SK-N-SH (cell line): ENCODE data around the gene PDCD11. TPM values are rescaled to one million over a fixed set of nuclear protein-coding genes. Genes with fewer than 3 reads are reported as not detected.

ENCODE experiments used
- CTCF ChIA-PET: fragments of 300-600, 350-600 bp; formaldehyde crosslinking; extraction: SDS; loops from one replicate; lab custom pipeline; 2021; lab: Yijun Ruan, JAX
- POLR2A ChIA-PET: fragments of 350-600 bp; sonication (Branson Sonifier 250); formaldehyde crosslinking; extraction: SDS; loops from one replicate; lab custom pipeline; 2020; ENCODE audit warnings: antibody characterized with exemption, inconsistent platforms; lab: Yijun Ruan, JAX
- DNase-seq: peaks from one replicate; pipeline ENCODE4 v3.0.0; 2012
- H2AFZ ChIP-seq: fragments of 200-600 bp; sonication (generic); 2 replicates; pipeline ENCODE4 v1.8.1; 2016; ENCODE audit warnings: antibody characterized with exemption, mild to moderate bottlenecking, low read depth
- H3F3A ChIP-seq: fragments of 200-600 bp; sonication (generic); replicated peaks from 2 replicates; pipeline ENCODE3; 2016; ENCODE audit warnings: antibody characterized with exemption, mild to moderate bottlenecking; ENCODE audit not compliant: insufficient read depth
- H3K27ac ChIP-seq, 2 experiments: fragments of 200-500 bp in 1 of 2; fragments of 200-600 bp in 1 of 2; sonication (Bioruptor generic) in 1 of 2; sonication (generic), shearing (Covaris generic) in 1 of 2; 2 replicates each; pipeline versions ENCODE4 v1.5.1 to v1.6.1; 2014 to 2016; ENCODE audit warnings: low read depth in 2 of 2, inconsistent platforms in 1 of 2, low read length in 1 of 2, mild to moderate bottlenecking in 1 of 2, mixed read lengths in 1 of 2
- H3K27me3 ChIP-seq: fragments of 200-600 bp; sonication (generic), shearing (Covaris generic); 2 replicates; pipeline ENCODE4 v1.6.1; 2016; ENCODE audit warnings: mixed run types; ENCODE audit not compliant: insufficient read depth
- H3K36me3 ChIP-seq, 2 experiments: fragments of 200-500 bp in 1 of 2; fragments of 200-600 bp in 1 of 2; sonication (Bioruptor generic) in 1 of 2; sonication (generic) in 1 of 2; replicated peaks in 1 of 2; 2 replicates each; pipeline versions ENCODE3 to v1.5.1; 2014 to 2016; ENCODE audit warnings: low read length in 1 of 2, mild to moderate bottlenecking in 1 of 2; ENCODE audit not compliant: insufficient read depth in 2 of 2, control insufficient read depth in 1 of 2
- H3K4me1 ChIP-seq, 2 experiments: fragments of 200-500 bp in 1 of 2; fragments of 200-600 bp in 1 of 2; sonication (Bioruptor generic) in 1 of 2; sonication (generic), shearing (Covaris generic) in 1 of 2; 2 replicates each; pipeline versions ENCODE4 v1.5.1 to v1.6.1; 2014 to 2016; ENCODE audit warnings: low read depth in 1 of 2, low read length in 1 of 2, mixed run types in 1 of 2; ENCODE audit not compliant: insufficient read depth in 2 of 2, control insufficient read depth in 1 of 2
- H3K4me2 ChIP-seq: fragments of 200-600 bp; sonication (generic), shearing (Covaris generic); 2 replicates; pipeline ENCODE4 v1.6.1; 2017; ENCODE audit warnings: mixed run types
- H3K4me3 ChIP-seq, 2 experiments: fragments of 200-500 bp in 1 of 2; fragments of 200-600 bp in 1 of 2; sonication (Bioruptor generic) in 1 of 2; sonication (generic), shearing (Covaris generic) in 1 of 2; 2 replicates each; pipeline versions ENCODE4 v1.5.1 to v1.8.1; 2014 to 2016; ENCODE audit warnings: low read depth in 2 of 2, inconsistent platforms in 1 of 2, low read length in 1 of 2, mild to moderate bottlenecking in 1 of 2, mixed read lengths in 1 of 2, moderate library complexity in 1 of 2
- H3K79me2 ChIP-seq: fragments of 200-600 bp; sonication (generic); 2 replicates; pipeline ENCODE4 v1.8.1; 2017; ENCODE audit warnings: mild to moderate bottlenecking; ENCODE audit not compliant: insufficient read depth
- H3K9ac ChIP-seq: fragments of 200-600 bp; sonication (generic); 2 replicates; pipeline ENCODE4 v1.6.1; 2017; ENCODE audit warnings: mixed run types
- H3K9me2 ChIP-seq: fragments of 200-600 bp; sonication (generic); 2 replicates; pipeline ENCODE4 v1.6.1; 2017; ENCODE audit warnings: mixed run types
- H3K9me3 ChIP-seq: fragments of 200-600 bp; sonication (generic); 2 replicates; pipeline ENCODE4 v1.6.1; 2017; ENCODE audit warnings: mixed run types, mild to moderate bottlenecking, moderate library complexity
- H4K20me1 ChIP-seq: fragments of 200-600 bp; sonication (generic); 2 replicates; pipeline ENCODE4 v1.6.1; 2017; ENCODE audit warnings: mild to moderate bottlenecking, mixed run types; ENCODE audit not compliant: insufficient read depth
- EP300 ChIP-seq, 2 experiments: IDR thresholded peaks; 2 replicates each; pipeline versions ENCODE4 v1.4.0 to v1.6.1; 2012; ENCODE audit warnings: borderline replicate concordance in 1 of 2, low read depth in 1 of 2, low read length in 1 of 2
- FOSL2 ChIP-seq: IDR thresholded peaks from 2 replicates; pipeline ENCODE4 v1.4.0; 2012; ENCODE audit warnings: low read depth, mild to moderate bottlenecking, moderate library complexity, borderline replicate concordance
- FOXJ3 ChIP-seq: sonication (generic); formaldehyde crosslinking; IDR thresholded peaks from 2 replicates; pipeline ENCODE4 v1.5.1; 2020; ENCODE audit warnings: mild to moderate bottlenecking, missing genetic modification reagents
- FOXM1 ChIP-seq: IDR thresholded peaks from 2 replicates; pipeline ENCODE4 v1.4.0; 2012; ENCODE audit warnings: low read depth, mild to moderate bottlenecking
- GABPA ChIP-seq: IDR thresholded peaks from 2 replicates; pipeline ENCODE4 v1.4.0; 2012; ENCODE audit warnings: low read depth, mild to moderate bottlenecking
- GATA2 ChIP-seq: sonication (generic); formaldehyde crosslinking; IDR thresholded peaks from 2 replicates; pipeline ENCODE4 v1.5.0; 2020; ENCODE audit warnings: mild to moderate bottlenecking, missing genetic modification reagents
- JUND ChIP-seq: IDR thresholded peaks from 2 replicates; pipeline ENCODE4 v1.4.0; 2012
- MXI1 ChIP-seq: IDR thresholded peaks from 2 replicates; pipeline ENCODE4 v1.6.1; 2012; ENCODE audit warnings: mild to moderate bottlenecking, low read depth, low read length, improper control_type of control experiment
- NFIC ChIP-seq: IDR thresholded peaks from 2 replicates; pipeline ENCODE4 v1.4.0; 2012; ENCODE audit warnings: borderline replicate concordance
- NRF1 ChIP-seq: IDR thresholded peaks from 2 replicates; pipeline ENCODE4 v1.6.1; 2012; ENCODE audit warnings: low read depth, mild to moderate bottlenecking, low read length
- RAD21 ChIP-seq: IDR thresholded peaks from 2 replicates; pipeline ENCODE4 v1.6.1; 2012; ENCODE audit warnings: mild to moderate bottlenecking, low read length
- RCOR1 ChIP-seq: fragments of 150-350 bp; IDR thresholded peaks from 2 replicates; pipeline ENCODE4 v1.6.1; 2017; ENCODE audit warnings: antibody characterized with exemption, low read length
- RXRA ChIP-seq: IDR thresholded peaks from 2 replicates; pipeline ENCODE4 v1.4.0; 2012; ENCODE audit warnings: low read depth, mild to moderate bottlenecking, borderline replicate concordance
- SIN3A ChIP-seq: IDR thresholded peaks from 2 replicates; pipeline ENCODE4 v1.6.1; 2012; ENCODE audit warnings: low read depth, mild to moderate bottlenecking, low read length, moderate library complexity, borderline replicate concordance
- TAF1 ChIP-seq: IDR thresholded peaks from 2 replicates; pipeline ENCODE4 v1.6.1; 2012; ENCODE audit warnings: low read depth, mild to moderate bottlenecking, low read length, moderate library complexity, borderline replicate concordance
- TCF12 ChIP-seq: IDR thresholded peaks from 2 replicates; pipeline ENCODE4 v1.4.0; 2012
- WGBS: methylation state at CpG from one replicate; pipeline ENCODE4 v1.1.6; 2017; ENCODE audit warnings: low lambda C conversion rate; 5-methylcytosine and 5-hydroxymethylcytosine counted together
- polyA plus RNA-seq, 3 experiments: library from polyadenylated mRNA; depleted of rRNA; stranded (reverse); fragments of >200 nt; gene quantifications; 2 replicates each; pipeline ENCODE4 v1.2.3, GENCODE V29; 2012
- TF ChIP-seq, protein P1 (sequence below): fragments of 150-350 bp; IDR thresholded peaks from 2 replicates; pipeline ENCODE4 v1.6.1; 2017; ENCODE audit warnings: antibody characterized with exemption, low read length, low read depth, borderline replicate concordance
- TF ChIP-seq, protein P2 (sequence below): IDR thresholded peaks from 2 replicates; pipeline ENCODE4 v1.6.1; 2012; ENCODE audit warnings: mild to moderate bottlenecking, low read depth, low read length, moderate library complexity
- TF ChIP-seq, protein P3 (sequence below): IDR thresholded peaks from 2 replicates; pipeline ENCODE4 v1.4.0; 2012; ENCODE audit warnings: low read depth, borderline replicate concordance
- TF ChIP-seq, protein P4 (sequence below): IDR thresholded peaks from 2 replicates; pipeline ENCODE4 v1.4.0; 2012; ENCODE audit warnings: low read depth

The PDCD11 gene
- polyA plus RNA-seq, 1 of the 3 experiments (the other 2 are of a cell fraction) = 29.8 TPM

DNA sequence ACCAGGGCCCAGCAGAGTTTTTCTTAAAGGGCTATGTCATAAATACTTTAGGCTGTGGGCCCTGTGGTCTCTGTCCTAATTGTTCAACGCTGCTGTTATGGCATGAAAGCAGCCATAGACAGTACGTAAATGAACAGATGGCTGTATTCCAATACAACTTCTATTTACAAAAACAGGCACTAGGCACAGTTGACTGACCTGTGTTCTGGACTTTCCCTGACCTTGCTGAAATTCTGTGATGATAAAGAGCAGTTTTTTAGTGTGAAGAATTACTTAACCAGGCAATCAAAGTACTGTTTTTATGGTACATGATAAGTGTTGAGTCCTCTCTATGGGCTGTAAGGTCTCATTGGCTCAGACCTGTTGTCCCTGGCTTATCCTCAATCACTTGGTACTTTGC, 17.1 kb downstream of the PDCD11 start:
- Histone ChIP-seq H3K9me3 (no peaks in the 10 kb centered on the region), H3K79me2 (no peaks in the 10 kb centered on the region), H3K27ac (no peak overlapping the region), H3K9ac (no peak overlapping the region), H3K36me3 (peaks cover 77 to 81% of the 10 kb centered on the region in 2 experiments), H3F3A (peaks cover 3% of the 10 kb centered on the region), H3K27me3 (no peaks in the 10 kb centered on the region), H3K4me1 (no peaks in the 10 kb centered on the region), H2AFZ (no peak overlapping the region), H3K9me2 (no peaks in the 10 kb centered on the region), H3K4me3 (no peak overlapping the region), H4K20me1 (0 out of 2 replicates have a peak, but pooled peaks cover 4% of the 10 kb centered on the region), H3K4me2 (no peak overlapping the region)
- no peak for DNase-seq
- CTCF ChIA-PET = interaction anchor here (0.6 to 7.1 kb wide), 4 partner anchors 8 to 151 kb away, joined by 3 to 83 read pairs (median 10); no protein-coding TSS in a partner anchor
- TF ChIP-seq FOXM1 (no peak), TCF12 (no peak), FOXJ3 (CRISPR knock-in tag) (no peak), RCOR1 (no peak), FOSL2 (no peak), NRF1 (no peak), TAF1 (no peak), EP300 (IDR thresholded peaks at IDR 0.05; ENCODE audit: borderline replicate concordance in 1 of 2, low read depth in 1 of 2, low read length in 1 of 2) (no peak), NFIC (no peak), SIN3A (no peak), GATA2 (CRISPR knock-in tag) (no peak), MXI1 (no peak), RXRA (no peak), RAD21 (no peak), GABPA (no peak), JUND (no peak)
- TF ChIP-seq, protein P1, sequence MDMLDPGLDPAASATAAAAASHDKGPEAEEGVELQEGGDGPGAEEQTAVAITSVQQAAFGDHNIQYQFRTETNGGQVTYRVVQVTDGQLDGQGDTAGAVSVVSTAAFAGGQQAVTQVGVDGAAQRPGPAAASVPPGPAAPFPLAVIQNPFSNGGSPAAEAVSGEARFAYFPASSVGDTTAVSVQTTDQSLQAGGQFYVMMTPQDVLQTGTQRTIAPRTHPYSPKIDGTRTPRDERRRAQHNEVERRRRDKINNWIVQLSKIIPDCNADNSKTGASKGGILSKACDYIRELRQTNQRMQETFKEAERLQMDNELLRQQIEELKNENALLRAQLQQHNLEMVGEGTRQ = no peak
- TF ChIP-seq, protein P2, sequence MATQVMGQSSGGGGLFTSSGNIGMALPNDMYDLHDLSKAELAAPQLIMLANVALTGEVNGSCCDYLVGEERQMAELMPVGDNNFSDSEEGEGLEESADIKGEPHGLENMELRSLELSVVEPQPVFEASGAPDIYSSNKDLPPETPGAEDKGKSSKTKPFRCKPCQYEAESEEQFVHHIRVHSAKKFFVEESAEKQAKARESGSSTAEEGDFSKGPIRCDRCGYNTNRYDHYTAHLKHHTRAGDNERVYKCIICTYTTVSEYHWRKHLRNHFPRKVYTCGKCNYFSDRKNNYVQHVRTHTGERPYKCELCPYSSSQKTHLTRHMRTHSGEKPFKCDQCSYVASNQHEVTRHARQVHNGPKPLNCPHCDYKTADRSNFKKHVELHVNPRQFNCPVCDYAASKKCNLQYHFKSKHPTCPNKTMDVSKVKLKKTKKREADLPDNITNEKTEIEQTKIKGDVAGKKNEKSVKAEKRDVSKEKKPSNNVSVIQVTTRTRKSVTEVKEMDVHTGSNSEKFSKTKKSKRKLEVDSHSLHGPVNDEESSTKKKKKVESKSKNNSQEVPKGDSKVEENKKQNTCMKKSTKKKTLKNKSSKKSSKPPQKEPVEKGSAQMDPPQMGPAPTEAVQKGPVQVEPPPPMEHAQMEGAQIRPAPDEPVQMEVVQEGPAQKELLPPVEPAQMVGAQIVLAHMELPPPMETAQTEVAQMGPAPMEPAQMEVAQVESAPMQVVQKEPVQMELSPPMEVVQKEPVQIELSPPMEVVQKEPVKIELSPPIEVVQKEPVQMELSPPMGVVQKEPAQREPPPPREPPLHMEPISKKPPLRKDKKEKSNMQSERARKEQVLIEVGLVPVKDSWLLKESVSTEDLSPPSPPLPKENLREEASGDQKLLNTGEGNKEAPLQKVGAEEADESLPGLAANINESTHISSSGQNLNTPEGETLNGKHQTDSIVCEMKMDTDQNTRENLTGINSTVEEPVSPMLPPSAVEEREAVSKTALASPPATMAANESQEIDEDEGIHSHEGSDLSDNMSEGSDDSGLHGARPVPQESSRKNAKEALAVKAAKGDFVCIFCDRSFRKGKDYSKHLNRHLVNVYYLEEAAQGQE = no peak
- TF ChIP-seq, protein P3, sequence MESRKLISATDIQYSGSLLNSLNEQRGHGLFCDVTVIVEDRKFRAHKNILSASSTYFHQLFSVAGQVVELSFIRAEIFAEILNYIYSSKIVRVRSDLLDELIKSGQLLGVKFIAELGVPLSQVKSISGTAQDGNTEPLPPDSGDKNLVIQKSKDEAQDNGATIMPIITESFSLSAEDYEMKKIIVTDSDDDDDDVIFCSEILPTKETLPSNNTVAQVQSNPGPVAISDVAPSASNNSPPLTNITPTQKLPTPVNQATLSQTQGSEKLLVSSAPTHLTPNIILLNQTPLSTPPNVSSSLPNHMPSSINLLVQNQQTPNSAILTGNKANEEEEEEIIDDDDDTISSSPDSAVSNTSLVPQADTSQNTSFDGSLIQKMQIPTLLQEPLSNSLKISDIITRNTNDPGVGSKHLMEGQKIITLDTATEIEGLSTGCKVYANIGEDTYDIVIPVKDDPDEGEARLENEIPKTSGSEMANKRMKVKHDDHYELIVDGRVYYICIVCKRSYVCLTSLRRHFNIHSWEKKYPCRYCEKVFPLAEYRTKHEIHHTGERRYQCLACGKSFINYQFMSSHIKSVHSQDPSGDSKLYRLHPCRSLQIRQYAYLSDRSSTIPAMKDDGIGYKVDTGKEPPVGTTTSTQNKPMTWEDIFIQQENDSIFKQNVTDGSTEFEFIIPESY = no peak
- TF ChIP-seq, protein P4, sequence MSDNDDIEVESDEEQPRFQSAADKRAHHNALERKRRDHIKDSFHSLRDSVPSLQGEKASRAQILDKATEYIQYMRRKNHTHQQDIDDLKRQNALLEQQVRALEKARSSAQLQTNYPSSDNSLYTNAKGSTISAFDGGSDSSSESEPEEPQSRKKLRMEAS = no peak
- WGBS = 92% methylated on average over 2 of the region's 2 CpGs
- POLR2A ChIA-PET = no interaction called here
